Measurements from ENCODE around the gene CCL16.
"Not testable (repeated sequence)": the region's sequence is repeated elsewhere in the genome, so short reads cannot be mapped to it uniquely, and the experiment has no call there.

- TF ChIP-seq, protein P1, sequence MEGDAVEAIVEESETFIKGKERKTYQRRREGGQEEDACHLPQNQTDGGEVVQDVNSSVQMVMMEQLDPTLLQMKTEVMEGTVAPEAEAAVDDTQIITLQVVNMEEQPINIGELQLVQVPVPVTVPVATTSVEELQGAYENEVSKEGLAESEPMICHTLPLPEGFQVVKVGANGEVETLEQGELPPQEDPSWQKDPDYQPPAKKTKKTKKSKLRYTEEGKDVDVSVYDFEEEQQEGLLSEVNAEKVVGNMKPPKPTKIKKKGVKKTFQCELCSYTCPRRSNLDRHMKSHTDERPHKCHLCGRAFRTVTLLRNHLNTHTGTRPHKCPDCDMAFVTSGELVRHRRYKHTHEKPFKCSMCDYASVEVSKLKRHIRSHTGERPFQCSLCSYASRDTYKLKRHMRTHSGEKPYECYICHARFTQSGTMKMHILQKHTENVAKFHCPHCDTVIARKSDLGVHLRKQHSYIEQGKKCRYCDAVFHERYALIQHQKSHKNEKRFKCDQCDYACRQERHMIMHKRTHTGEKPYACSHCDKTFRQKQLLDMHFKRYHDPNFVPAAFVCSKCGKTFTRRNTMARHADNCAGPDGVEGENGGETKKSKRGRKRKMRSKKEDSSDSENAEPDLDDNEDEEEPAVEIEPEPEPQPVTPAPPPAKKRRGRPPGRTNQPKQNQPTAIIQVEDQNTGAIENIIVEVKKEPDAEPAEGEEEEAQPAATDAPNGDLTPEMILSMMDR (IDR thresholded peaks at IDR 0.05; ENCODE audit: control extremely low read depth in 1 of 3, insufficient read depth in 1 of 3, low read depth in 1 of 3, low read length in 3 of 3), result not testable (repeated sequence)
- TF ChIP-seq SIRT6 (IDR thresholded peaks at IDR 0.05; ENCODE audit: low read length); RFX5 (IDR thresholded peaks at IDR 0.05; ENCODE audit: borderline replicate concordance, low read depth, low read length); POLR2AphosphoS5 (IDR thresholded peaks at IDR 0.05; ENCODE audit: low read depth, low read length); CHD2 (IDR thresholded peaks at IDR 0.05; ENCODE audit: low read length); EP300 (IDR thresholded peaks at IDR 0.05; ENCODE audit: borderline replicate concordance in 1 of 2, low read depth in 2 of 2, low read length in 2 of 2); SUZ12 (IDR thresholded peaks at IDR 0.05; ENCODE audit: low read length); EZH2 (IDR thresholded peaks at IDR 0.05; ENCODE audit: low read depth, low read length, severe bottlenecking); POLR2A (IDR thresholded peaks at IDR 0.05; ENCODE audit: control extremely low read depth in 1 of 2, low read depth in 2 of 2, low read length in 2 of 2); CBX8 (IDR thresholded peaks at IDR 0.05; ENCODE audit: borderline replicate concordance, low read depth, low read length): not testable (repeated sequence)
Observed at GRCh38 chr17:35938492-35938891, 42.8 kb downstream of the CCL16 start.

Measured in H1 (cell line).